GM12864 (cell line): ENCODE measurements around the gene TOMM40.

Source experiments
- DNase-seq: peaks from one replicate; pipeline ENCODE4 v3.0.0-alpha.2; 2011; ENCODE audit warnings: low read depth
- H3K4me3 ChIP-seq: 2 replicates; pipeline ENCODE4 v1.5.1; 2011; ENCODE audit warnings: mild to moderate bottlenecking, low read depth, low read length, control low read depth
- CTCF ChIP-seq: IDR thresholded peaks from 2 replicates; pipeline ENCODE4 v1.5.1; 2011; ENCODE audit warnings: low read depth, mild to moderate bottlenecking, moderate library complexity, low read length, control low read depth, inconsistent platforms; ENCODE audit errors: missing control alignments

The TOMM40 gene

GRCh38 chr19:44892932-44893331 is 1.9 kb downstream of the TOMM40 start:
- no peak for TF ChIP-seq CTCF
- no peak for DNase-seq
- H3K4me3 ChIP-seq: no peak overlapping the region; the same call in 1 of the 2 replicates

GRCh38 chr19:44893332-44894051 is 2.4 kb downstream of the TOMM40 start:
- TF ChIP-seq CTCF: no peak
- DNase-seq: no peak
- H3K4me3 ChIP-seq: no peak overlapping the region

- no peak for TF ChIP-seq CTCF
- no peak for DNase-seq
- H3K4me3 ChIP-seq: no peak overlapping the region
Observed at GRCh38 chr19:44894052-44894400, 3.0 kb downstream of the TOMM40 start.

DNA sequence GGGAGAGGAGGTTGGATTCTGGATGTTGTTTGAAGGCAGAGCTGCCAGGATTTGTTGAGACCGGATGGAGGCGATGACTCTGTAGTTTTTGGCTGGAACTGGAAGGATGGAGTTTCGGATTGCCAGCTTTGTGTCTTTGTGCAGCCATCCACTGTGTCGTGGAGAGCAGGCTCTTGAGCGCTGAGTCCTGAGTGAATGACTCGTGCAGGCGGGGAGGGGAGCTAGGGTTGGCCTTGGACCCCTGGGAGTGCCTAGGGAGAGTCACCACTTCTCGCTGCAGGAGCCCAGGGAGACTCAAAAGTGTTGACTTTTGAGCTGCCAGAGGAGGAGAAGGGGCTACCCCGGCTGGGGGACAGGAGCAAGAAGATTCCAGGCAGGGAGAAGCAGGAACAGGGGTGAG is 3.9 kb downstream of the TOMM40 start:
- DNase-seq: no peak
- no peak overlapping the region for H3K4me3 ChIP-seq
- TF ChIP-seq CTCF: no peak

DNA sequence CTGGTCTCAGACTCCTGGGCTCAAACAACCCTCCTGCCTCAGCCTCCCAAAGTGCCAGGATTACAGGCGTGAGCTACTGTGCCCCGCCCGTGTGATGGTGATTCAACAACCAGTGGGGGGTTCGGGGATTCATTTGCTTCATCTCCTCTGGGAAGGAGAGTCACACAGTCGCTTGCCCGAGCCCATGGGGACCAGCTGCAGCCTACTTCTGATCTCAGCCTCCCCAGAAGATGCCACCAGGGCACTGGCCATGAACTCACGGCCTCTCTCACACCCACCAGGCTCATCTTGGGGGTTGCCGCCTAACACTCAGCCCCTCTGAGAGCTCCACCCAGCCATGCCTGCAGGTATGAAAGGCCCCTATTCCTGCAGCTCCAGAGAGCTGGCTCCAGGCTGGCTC is 6.8 kb downstream of the TOMM40 start:
- no peak overlapping the region for H3K4me3 ChIP-seq
- TF ChIP-seq CTCF: no peak
- DNase-seq: no peak

GRCh38 chr19:44900328-44901244 is 9.5 kb downstream of the TOMM40 start:
- H3K4me3 ChIP-seq: no peak overlapping the region
- no peak for TF ChIP-seq CTCF
- DNase-seq: no peak
